ENCODE measurements around the gene MCC.

DNA sequence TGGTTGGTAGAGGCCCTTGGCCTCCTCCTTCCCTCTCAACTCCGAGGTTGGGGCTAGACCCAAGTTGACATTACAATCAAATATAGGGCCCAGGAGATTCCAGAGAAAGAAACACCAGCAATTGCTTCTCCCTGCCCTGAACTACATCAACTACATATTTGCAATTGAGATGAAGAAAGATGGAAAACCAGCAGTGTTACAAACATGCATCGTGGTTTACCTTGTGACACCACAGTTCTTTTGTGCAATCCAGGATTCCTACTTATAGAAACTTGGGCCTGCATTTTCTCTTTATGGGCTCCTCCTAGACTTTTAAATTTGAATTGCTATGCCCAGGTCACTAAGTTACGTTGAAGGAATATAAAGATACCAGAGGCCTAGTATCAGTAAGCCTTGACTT lies 384.9 kb downstream of the MCC start:
- no peak for TF ChIP-seq CTCF (conservative IDR thresholded peaks at IDR 0.05; ENCODE audit: low read length)
- TF ChIP-seq EZH2phosphoT487 (IDR thresholded peaks at IDR 0.05; ENCODE audit: borderline replicate concordance, low read depth, low read length): no peak
